OCI-LY1 (cell line): ENCODE results near the gene VPS35L.

ENCODE experiments used
- CTCF ChIP-seq: fragments of 200-600 bp; sonication (generic), shearing (Covaris generic); IDR thresholded peaks from 2 replicates; pipeline ENCODE4 v1.5.1; 2017; ENCODE audit warnings: mild to moderate bottlenecking, antibody characterized with exemption, low read length, moderate library complexity, mixed read lengths
- EZH2 ChIP-seq: fragments of 200-600 bp; sonication (generic), shearing (Covaris generic); IDR thresholded peaks from 2 replicates; pipeline ENCODE4 v1.8.0; 2017; ENCODE audit warnings: borderline replicate concordance, mixed run types, mild to moderate bottlenecking, antibody characterized with exemption, low read length, moderate library complexity, mixed read lengths

- no peak for TF ChIP-seq CTCF
- TF ChIP-seq EZH2 = no peak
These were observed 106.8 kb downstream of the VPS35L start for GRCh38 chr16:19662351-19662750.
